Mesodermal cell (in vitro differentiated cells): ENCODE results near the gene PAN2.
"Not testable (repeated sequence)": the region's sequence is repeated elsewhere in the genome, so short reads cannot be mapped to it uniquely, and the experiment has no call there.

Experiments used
- H3K27ac ChIP-seq: 2 replicates; pipeline ENCODE4 v1.7.0; 2013; ENCODE audit warnings: mild to moderate bottlenecking, low read depth, low read length, moderate library complexity; ENCODE audit not compliant: severe bottlenecking
- H3K36me3 ChIP-seq: 2 replicates; pipeline ENCODE4 v1.7.1; 2013; ENCODE audit warnings: mild to moderate bottlenecking, low read length, moderate library complexity; ENCODE audit not compliant: control insufficient read depth, insufficient read depth
- H3K4me1 ChIP-seq: one replicate; pipeline ENCODE4 v1.7.1; 2013; ENCODE audit warnings: mild to moderate bottlenecking, low read length; ENCODE audit not compliant: insufficient read depth, control insufficient read depth, poor library complexity, severe bottlenecking
- H3K4me3 ChIP-seq: 2 replicates; pipeline ENCODE4 v1.7.0; 2013; ENCODE audit warnings: low read length, control low read depth, mild to moderate bottlenecking; ENCODE audit not compliant: insufficient read depth, poor library complexity, severe bottlenecking; ENCODE audit errors: extremely low read depth
- H3K9me3 ChIP-seq: 2 replicates; pipeline ENCODE4 v1.7.1; 2013; ENCODE audit warnings: mild to moderate bottlenecking, low read length, moderate library complexity; ENCODE audit not compliant: control insufficient read depth
- WGBS, 2 experiments: methylation state at CpG; one replicate each; pipeline ENCODE4 v1.1.5; 2013; ENCODE audit warnings: missing lambda C conversion rate in 2 of 2; ENCODE audit not compliant: insufficient coverage in 2 of 2; 5-methylcytosine and 5-hydroxymethylcytosine counted together

Gene PAN2

DNA sequence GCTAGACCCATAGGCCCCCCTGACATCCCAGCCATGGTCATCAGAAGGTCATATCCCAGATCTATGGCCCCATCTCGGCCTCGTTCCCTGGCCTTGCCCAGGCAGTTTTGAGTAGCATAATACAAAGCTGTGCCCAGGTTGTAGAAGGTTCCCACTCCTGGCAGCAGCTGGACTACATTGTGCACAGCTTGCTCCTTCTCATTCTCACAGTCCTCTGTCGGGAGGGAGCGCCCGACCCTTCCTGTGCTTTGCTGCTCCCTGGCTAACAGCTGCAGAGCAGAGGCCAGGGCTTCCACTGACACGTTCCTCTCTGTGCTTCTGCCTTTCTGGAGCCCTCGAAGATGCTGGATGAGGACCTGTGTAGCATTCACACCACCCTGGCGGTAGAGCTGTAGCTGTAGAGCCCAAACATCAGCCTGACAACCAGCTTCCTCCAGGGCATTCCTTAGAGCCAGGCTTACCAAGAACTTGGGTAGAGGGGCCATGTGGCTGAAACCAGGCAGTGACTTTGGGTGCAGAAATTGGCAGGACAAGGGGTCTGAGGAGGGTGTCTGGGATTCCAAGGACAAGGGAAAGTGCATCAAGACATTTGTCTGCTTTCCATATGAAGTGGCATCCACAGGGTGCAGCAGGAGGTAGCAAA lies 27.8 kb upstream of the PAN2 start:
- Histone ChIP-seq H3K4me1 (no peaks in the 10 kb centered on the region), H3K36me3 (no peaks in the 10 kb centered on the region), H3K9me3 (no peaks in the 10 kb centered on the region), H3K4me3 (no peak overlapping the region), H3K27ac (no peak overlapping the region)
- WGBS, 2 experiments = 79 to 93% methylated on average over 6 to 7 of the region's 8 CpGs

DNA sequence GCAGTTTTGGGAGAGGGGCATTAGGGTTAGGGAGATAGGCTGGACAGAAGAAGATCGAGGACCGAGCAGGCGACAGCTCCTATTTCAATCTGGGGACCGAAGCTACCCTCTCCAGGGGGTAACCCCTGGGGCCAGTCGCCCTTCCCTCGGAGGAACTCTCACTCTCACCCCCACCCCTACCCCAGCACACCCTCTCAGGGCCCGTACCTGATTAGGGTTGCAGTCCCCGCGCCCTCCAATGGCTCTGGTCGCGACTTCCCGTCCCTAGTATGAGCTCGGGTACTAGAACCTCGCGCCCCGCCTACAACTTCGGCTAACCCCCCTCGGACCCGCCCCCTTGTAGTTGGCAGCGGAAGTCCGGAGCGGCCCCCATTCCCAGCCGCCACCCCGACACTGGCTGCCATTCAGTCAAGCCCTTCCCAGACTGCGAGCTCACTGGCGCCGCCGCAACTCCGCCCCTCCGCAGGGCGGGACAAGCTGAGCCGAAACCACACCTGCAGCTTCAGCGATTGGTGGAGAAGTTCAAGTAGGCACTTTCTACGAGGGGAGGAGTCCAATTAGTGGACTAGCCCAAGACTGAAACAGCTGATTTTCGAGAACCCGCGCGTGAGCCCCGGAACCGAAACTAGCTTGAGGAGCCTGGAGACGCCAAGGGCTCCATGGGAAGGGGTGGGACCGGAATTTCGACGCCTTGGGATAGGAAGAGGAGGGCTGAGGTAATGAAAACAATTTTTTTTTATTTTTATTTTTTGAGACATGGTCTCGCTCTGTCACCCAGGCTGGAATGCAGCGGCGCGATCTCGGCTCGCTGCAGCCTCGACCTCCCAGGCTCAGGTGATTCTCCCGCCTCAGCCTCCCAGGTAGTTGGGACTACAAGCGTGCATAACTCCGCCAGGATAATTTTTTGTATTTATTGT lies 26.3 kb upstream of the PAN2 start, which contains the start of gene STAT2:
Gene STAT2 (minus strand): TSS at position 257 of the 917 bp plus-strand sequence. CDS start 3,536 bp downstream, outside the sequence.
- Histone ChIP-seq H3K9me3 (no peaks in the 10 kb centered on the region), H3K36me3 (peaks cover 14% of the 10 kb centered on the region), H3K4me1 (no peaks in the 10 kb centered on the region), H3K27ac (peak within 1 kb of the TSS; percentile 65), H3K4me3 (peak within 1 kb of the TSS; percentile 69)
- WGBS, 2 experiments = 0 to 1% methylated on average over 43 to 46 of the region's 54 CpGs

DNA sequence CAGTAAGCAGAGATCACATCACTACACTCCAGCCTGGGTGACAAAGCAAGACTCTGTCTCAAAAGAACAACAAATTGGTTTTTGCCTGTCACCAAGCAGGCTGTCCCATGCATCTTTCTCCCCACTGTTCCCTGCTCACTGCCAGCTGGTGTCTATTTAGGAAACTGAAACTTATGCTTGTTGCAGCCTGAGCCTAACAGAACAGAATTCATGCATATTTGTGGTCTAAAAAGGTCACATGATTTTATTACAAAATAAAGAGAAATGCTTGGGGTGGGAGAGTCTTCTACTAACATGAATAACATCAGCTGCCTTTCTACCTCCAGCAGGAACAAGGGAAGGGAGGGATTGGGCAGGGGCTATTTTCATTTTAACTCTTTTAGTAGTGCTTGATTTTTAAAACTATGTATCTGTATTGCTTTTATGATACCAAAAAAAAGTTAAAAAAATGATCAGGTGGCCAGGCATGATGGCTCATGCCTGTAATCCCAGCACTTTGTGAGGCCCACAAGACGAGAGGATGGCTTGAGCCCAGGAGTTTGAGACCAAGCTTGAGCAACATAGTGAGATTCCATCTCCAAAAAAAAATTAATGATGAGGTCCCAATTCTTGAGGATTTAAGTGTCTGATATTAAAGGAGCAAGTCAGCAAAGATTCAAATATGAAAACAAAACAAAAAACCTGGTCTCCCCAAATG lies 25.2 kb upstream of the PAN2 start:
- H3K4me1 ChIP-seq = no peaks in the 10 kb centered on the region
- H3K27ac ChIP-seq = no peak overlapping the region
- H3K4me3 ChIP-seq = peak overlapping the region; percentile 69
- WGBS, 2 experiments = 60 to 73% methylated on average over 1 of the region's 1 CpG
- peaks cover 26% of the 10 kb centered on the region for H3K36me3 ChIP-seq
- no peaks in the 10 kb centered on the region for H3K9me3 ChIP-seq

DNA sequence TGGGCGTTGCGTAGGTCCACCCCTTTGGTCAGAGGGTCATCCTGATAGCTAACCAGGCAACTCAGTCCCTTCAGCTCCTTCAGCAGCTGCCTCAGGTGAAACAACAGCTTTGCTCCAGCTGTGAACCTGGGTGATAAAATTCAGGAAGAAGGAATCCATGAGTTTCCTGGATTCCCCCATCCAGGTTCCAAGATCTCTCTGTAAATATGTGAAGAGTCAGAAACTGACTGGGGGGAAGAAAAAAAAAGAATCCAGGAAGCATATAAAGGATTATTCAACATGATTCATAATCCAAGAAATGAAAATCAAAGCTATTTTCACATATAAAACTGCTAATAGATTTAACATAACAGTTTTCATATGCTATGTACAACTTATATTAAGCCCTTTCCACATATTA lies 17.5 kb upstream of the PAN2 start:
- Histone ChIP-seq H3K4me1 (no peaks in the 10 kb centered on the region), H3K4me3 (no peak overlapping the region), H3K27ac (no peak overlapping the region), H3K36me3 (peaks cover 91% of the 10 kb centered on the region), H3K9me3 (no peaks in the 10 kb centered on the region)
- 100% methylated on average over 2 of the region's 2 CpGs; no CpG with 5 or more reads in 1 of the 2 experiments for WGBS, 2 experiments

DNA sequence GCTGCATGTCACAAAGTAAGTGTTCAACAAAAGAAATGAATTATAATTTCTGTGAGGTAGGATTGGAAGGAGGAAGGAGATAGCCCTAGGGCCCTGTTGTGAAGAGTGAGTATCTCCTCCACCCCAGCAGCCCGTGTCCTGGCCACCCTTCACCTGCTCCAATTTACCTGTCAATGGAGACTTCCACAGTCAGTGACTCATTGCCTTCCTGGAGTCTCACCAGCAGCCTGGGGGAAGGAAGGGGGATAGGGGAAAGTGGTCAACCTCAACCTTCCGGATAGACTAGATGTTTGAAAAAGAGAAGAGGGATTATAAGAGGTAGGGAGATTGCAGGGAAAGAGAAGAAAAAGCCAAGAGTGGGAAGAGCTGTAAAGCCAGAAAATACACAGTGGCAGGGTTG lies 16.9 kb upstream of the PAN2 start:
- no peaks in the 10 kb centered on the region for H3K4me1 ChIP-seq
- WGBS, 2 experiments = 100% methylated on average over 1 of the region's 2 CpGs
- H3K9me3 ChIP-seq = no peaks in the 10 kb centered on the region
- no peak overlapping the region for H3K4me3 ChIP-seq
- no peak overlapping the region for H3K27ac ChIP-seq
- H3K36me3 ChIP-seq = peaks cover 90% of the 10 kb centered on the region

DNA sequence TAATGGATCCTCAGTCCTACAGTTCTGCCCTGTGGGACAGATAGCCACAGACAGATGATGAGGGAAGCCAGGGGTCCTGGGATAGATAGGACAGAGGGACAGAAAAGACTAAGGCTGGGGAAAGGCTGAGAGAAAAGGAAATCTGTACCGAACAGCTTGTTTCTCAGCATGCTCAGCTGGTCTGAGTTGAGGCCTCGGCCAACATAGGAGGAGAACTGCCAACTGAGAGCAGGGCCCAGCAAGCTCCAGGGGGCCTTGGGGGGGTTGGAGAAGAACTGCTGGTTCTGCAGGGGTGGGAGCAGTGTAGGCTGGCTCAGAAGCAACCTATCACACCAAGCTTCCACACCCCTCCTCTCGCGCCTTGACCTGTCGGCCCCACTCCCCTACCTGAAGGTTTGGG lies 15.0 kb upstream of the PAN2 start:
- Histone ChIP-seq H3K27ac (no peak overlapping the region), H3K4me3 (no peak overlapping the region), H3K4me1 (no peaks in the 10 kb centered on the region), H3K9me3 (no peaks in the 10 kb centered on the region), H3K36me3 (peaks cover 82% of the 10 kb centered on the region)
- 90 to 97% methylated on average over 3 to 5 of the region's 5 CpGs for WGBS, 2 experiments

DNA sequence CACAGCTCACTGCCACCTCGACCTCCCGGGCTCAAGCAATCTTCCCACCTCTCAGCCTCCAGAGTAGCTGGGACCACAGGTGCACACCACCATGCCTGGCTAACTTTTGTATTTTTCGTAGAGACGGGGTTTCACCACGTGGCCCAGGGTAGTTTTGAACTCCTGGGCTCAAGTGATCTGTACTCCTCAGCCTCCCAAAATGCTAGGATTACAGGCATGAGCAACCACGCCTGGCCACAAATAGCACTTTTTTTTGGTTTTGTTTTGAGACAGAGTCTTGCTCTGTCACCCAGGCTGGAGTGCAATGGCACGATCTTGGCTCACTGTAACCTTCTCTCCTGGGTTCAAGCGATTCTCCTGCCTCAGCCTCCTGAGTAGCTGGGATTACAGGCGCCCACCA lies 13.5 kb upstream of the PAN2 start:
- H3K36me3 ChIP-seq = peaks cover 84% of the 10 kb centered on the region
- whole genome bisulfite sequencing, 2 experiments = 94 to 97% methylated on average over 5 to 8 of the region's 9 CpGs
- not testable (repeated sequence) for H3K4me3 ChIP-seq, H3K4me1 ChIP-seq, H3K27ac ChIP-seq, H3K9me3 ChIP-seq

DNA sequence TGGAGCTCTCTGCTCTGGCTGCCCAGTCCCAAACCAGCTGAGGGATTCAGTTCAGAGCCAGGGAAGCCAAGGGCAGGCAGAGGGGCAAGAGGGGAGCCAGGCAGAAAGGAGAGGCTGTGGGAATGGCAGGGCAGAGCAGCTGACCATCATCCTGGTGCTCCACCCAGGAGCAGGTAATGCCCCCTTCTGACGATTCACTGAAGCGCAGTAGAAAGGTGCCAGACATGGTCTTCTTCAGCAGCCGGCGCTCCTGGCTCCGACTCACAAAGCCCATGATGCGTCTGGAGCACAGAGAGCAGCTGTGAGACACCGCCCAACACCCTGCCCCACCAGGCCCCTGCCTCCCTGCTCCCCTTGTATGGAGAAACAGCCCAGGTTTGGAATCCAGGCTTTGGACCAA lies 12.9 kb upstream of the PAN2 start:
- no peak overlapping the region for H3K4me3 ChIP-seq
- no peak overlapping the region for H3K27ac ChIP-seq
- H3K4me1 ChIP-seq = no peaks in the 10 kb centered on the region
- H3K36me3 ChIP-seq = peaks cover 82% of the 10 kb centered on the region
- H3K9me3 ChIP-seq = no peaks in the 10 kb centered on the region
- 87 to 96% methylated on average over 6 to 7 of the region's 7 CpGs for WGBS, 2 experiments

DNA sequence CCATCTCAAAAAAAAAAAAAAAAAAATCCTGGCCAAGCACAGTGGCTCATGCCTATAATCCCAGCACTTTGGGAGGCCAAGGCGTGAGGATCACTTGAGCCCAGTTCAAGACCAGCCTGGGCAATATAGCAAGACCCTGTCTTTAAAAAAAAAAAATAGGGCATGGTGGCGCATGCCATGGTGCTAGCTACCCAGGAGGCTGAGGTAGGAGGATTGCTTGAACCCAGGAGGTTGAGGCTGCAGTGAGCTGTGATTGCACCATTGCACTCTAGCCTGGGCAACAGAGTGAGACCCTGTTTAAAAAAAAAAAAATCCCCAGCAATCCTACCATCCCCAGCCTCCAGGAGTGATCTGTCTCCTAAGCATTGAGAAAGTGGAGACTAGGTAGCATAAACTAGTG lies 8.5 kb upstream of the PAN2 start:
- peaks cover 46% of the 10 kb centered on the region for H3K36me3 ChIP-seq
- H3K4me3 ChIP-seq, H3K27ac ChIP-seq, H3K4me1 ChIP-seq, H3K9me3 ChIP-seq: not testable (repeated sequence)
- 83 to 100% methylated on average over 1 to 2 of the region's 2 CpGs for WGBS, 2 experiments

DNA sequence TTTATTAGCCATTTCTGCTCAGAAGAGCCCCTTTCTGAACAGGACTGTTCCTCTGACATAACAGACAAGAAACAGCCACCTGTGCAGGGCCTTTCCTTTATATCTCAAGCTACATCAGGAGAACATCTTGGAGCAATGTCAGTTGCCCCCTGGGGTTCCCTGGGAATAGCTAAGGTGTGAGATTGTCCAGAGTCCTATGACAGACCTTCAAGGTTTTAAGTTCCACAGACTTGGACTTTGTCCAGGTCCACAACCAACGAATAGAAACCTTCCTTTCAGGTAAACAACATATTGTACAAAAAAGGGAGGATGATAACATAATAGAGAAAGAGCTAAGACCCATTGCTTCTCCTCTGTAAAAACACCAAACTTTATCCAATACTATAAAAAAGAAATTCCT lies 7.8 kb upstream of the PAN2 start:
- H3K4me1 ChIP-seq = no peaks in the 10 kb centered on the region
- WGBS, 2 experiments = no CpG with 5 or more reads among the region's 1 CpG
- H3K9me3 ChIP-seq = no peaks in the 10 kb centered on the region
- H3K27ac ChIP-seq = no peak overlapping the region
- no peak overlapping the region for H3K4me3 ChIP-seq
- peaks cover 40% of the 10 kb centered on the region for H3K36me3 ChIP-seq
